HEK293 (cell line): Measurements from ENCODE around the gene NBPF3.

Source experiments
- CTCF ChIP-seq: fragments of 450-650 bp; formaldehyde crosslinking; IDR thresholded peaks from 2 replicates; pipeline ENCODE4 v1.5.1; 2016; ENCODE audit warnings: missing biosample characterization, missing genetic modification characterization
- MEIS1 ChIP-seq: sonication (generic); formaldehyde crosslinking; IDR thresholded peaks from 2 replicates; pipeline ENCODE4 v1.8.1; 2022; ENCODE audit warnings: missing genetic modification reagents, mild to moderate bottlenecking, borderline replicate concordance
- ZBTB49 ChIP-seq: fragments of 450-650 bp; formaldehyde crosslinking; IDR thresholded peaks from 2 replicates; pipeline ENCODE4 v1.5.1; 2016; ENCODE audit warnings: missing biosample characterization, missing genetic modification characterization, low read depth
- ZIC2 ChIP-seq: fragments of 450-650 bp; formaldehyde crosslinking; IDR thresholded peaks from 2 replicates; pipeline ENCODE4 v1.5.1; 2016; ENCODE audit warnings: missing biosample characterization, missing genetic modification characterization
- ZNF121 ChIP-seq: fragments of 450-650 bp; formaldehyde crosslinking; IDR thresholded peaks from 2 replicates; pipeline ENCODE4 v1.5.1; 2016; ENCODE audit warnings: missing biosample characterization, missing genetic modification characterization
- ZNF174 ChIP-seq: fragments of 450-650 bp; formaldehyde crosslinking; IDR thresholded peaks from 2 replicates; pipeline ENCODE4 v1.5.0; 2017; ENCODE audit warnings: missing biosample characterization, mild to moderate bottlenecking, missing genetic modification characterization
- ZNF26 ChIP-seq: fragments of 450-650 bp; formaldehyde crosslinking; IDR thresholded peaks from 2 replicates; pipeline ENCODE4 v1.5.1; 2016; ENCODE audit warnings: missing biosample characterization, missing genetic modification characterization
- ZNF391 ChIP-seq: fragments of 450-650 bp; formaldehyde crosslinking; IDR thresholded peaks from 2 replicates; pipeline ENCODE4 v1.5.1; 2016; ENCODE audit warnings: low read depth, missing biosample characterization, missing genetic modification characterization, borderline replicate concordance
- ZNF514 ChIP-seq: fragments of 450-650 bp; formaldehyde crosslinking; IDR thresholded peaks from 2 replicates; pipeline ENCODE4 v1.5.1; 2016; ENCODE audit warnings: missing biosample characterization, missing genetic modification characterization
- ZNF629 ChIP-seq: fragments of 450-650 bp; formaldehyde crosslinking; IDR thresholded peaks from 2 replicates; pipeline ENCODE4 v1.5.1; 2017; ENCODE audit warnings: missing biosample characterization, missing genetic modification characterization

GRCh38 chr1:21439721-21440629, at the start of gene NBPF3:
- TF ChIP-seq ZNF174 (tag by site-specific recombination) (no peak), ZIC2 (tag by site-specific recombination) (no peak), ZNF391 (tag by site-specific recombination) (no peak), ZNF121 (tag by site-specific recombination) (no peak), ZBTB49 (tag by site-specific recombination) (no peak), MEIS1 (CRISPR knock-in tag) (no peak), CTCF (tag by site-specific recombination) (no peak), ZNF629 (tag by site-specific recombination) (no peak), ZNF26 (tag by site-specific recombination) (no peak), ZNF514 (tag by site-specific recombination) (no peak)
